ENCODE data around the gene CDCA3. TPM values are rescaled to one million over a fixed set of nuclear protein-coding genes. Genes with fewer than 3 reads are reported as not detected.
"Not testable (repeated sequence)": the region's sequence is repeated elsewhere in the genome, so short reads cannot be mapped to it uniquely, and the experiment has no call there.

Gene CDCA3
- total RNA-seq, 2 experiments from 2014 or later: 74.6 to 83.8 TPM

DNA sequence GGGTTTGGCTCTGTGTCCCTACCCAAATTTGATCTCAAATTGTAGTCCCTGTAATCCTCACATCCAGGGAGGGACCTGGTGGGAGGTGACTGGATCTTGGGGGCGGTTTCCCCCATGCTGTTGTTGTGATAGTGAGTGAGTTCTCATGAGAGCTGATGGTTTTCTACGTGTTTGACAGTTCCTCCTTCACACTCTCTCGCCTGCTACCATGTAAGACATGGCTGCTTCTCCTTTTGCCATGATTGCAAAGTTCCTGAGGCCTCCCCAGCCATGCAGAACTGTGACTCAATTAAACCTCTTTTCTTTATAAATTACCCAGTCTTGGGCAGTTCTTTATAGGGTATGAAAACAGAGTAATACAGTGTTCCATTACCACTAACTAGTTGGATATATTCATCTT is 43.2 kb upstream of the CDCA3 start:
- POLR2A ChIA-PET: interaction anchor here (1.5 to 2.4 kb wide), 2 partner anchors 10 to 18 kb away, joined by 6 to 7 read pairs; partner anchors contain the start of gene LRRC23
- H3K9me3 Mint-ChIP-seq: no peaks in the 10 kb centered on the region
- intact Hi-C loops (cut with micrococcal nuclease): no loop called here
- no peak overlapping the region for H3K27ac Mint-ChIP-seq
- H3K4me1 Mint-ChIP-seq (ENCODE audit: low read depth): peaks cover 16% of the 10 kb centered on the region
- CTCF ChIA-PET: no interaction called here
- H3K36me3 Mint-ChIP-seq (ENCODE audit: low read depth): peaks cover 2% of the 10 kb centered on the region
- H3K4me3 Mint-ChIP-seq: no peak overlapping the region
- ATAC-seq (no peak), DNase-seq (no peak)
- TF ChIP-seq, protein P1, sequence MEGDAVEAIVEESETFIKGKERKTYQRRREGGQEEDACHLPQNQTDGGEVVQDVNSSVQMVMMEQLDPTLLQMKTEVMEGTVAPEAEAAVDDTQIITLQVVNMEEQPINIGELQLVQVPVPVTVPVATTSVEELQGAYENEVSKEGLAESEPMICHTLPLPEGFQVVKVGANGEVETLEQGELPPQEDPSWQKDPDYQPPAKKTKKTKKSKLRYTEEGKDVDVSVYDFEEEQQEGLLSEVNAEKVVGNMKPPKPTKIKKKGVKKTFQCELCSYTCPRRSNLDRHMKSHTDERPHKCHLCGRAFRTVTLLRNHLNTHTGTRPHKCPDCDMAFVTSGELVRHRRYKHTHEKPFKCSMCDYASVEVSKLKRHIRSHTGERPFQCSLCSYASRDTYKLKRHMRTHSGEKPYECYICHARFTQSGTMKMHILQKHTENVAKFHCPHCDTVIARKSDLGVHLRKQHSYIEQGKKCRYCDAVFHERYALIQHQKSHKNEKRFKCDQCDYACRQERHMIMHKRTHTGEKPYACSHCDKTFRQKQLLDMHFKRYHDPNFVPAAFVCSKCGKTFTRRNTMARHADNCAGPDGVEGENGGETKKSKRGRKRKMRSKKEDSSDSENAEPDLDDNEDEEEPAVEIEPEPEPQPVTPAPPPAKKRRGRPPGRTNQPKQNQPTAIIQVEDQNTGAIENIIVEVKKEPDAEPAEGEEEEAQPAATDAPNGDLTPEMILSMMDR (IDR thresholded peaks at IDR 0.05): no peak
- H3K27me3 Mint-ChIP-seq: no peaks in the 10 kb centered on the region

DNA sequence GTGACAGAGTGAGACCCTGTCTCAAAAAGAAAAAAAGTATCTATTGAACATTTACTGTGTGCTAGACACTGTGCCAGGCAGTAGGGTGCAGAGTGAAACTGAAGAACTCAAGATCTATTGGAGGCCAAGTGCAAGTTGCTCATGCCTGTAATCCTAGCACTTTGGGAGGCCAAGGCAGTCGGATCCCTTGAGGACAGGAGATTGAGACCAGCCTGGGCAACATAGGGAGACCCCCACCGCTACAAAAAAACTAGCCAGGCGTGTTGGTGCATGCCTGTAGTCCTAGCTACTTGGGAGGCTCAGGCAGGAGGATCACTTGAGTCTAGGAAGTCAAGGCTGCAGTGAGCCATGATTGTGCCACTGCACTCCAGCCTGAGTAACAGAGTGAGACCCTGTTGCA is 41.6 kb upstream of the CDCA3 start:
- H3K27ac Mint-ChIP-seq: peak overlapping the region; percentile 59
- H3K9me3 Mint-ChIP-seq; H3K36me3 Mint-ChIP-seq (ENCODE audit: low read depth); ATAC-seq; H3K27me3 Mint-ChIP-seq; intact Hi-C loops (cut with micrococcal nuclease); DNase-seq: not testable (repeated sequence)
- peak overlapping the region; percentile 73 for H3K4me3 Mint-ChIP-seq
- H3K4me1 Mint-ChIP-seq (ENCODE audit: low read depth): peaks cover 16% of the 10 kb centered on the region
- POLR2A ChIA-PET: interaction anchor here (1.4 to 2.4 kb wide), 4 partner anchors 12 to 25 kb away, joined by 4 to 15 read pairs (median 9); partner anchors contain the start of genes LRRC23 and SPSB2
- CTCF ChIA-PET: interaction anchor here (2.1 to 2.8 kb wide), 6 partner anchors 10 to 45 kb away, joined by 6 to 41 read pairs (median 22); partner anchors contain the start of genes ENO2, LRRC23 and SPSB2

DNA sequence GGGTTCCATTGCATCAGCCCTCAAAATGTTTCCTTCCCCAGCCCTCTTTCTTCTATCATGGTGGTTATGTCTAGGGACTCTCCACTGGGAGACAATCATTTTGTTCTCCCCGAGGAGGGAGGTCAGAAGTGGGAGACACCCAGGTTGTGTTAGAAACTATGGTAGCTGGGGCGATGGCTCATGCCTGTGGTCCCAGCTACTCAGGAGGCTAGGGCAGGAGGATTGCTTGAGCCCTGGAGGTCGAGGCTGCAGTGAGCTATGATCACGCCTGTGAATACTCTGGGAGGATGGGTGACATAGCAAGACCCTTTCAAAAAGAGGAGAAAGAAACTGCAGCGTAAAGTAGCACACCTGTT is 40.5 kb upstream of the CDCA3 start:
- Mint-ChIP-seq H3K4me3 (peak overlapping the region; percentile 73), H3K27me3 (no peaks in the 10 kb centered on the region), H3K4me1 (ENCODE audit: low read depth) (peaks cover 16% of the 10 kb centered on the region), H3K36me3 (ENCODE audit: low read depth) (peaks cover 2% of the 10 kb centered on the region), H3K9me3 (no peaks in the 10 kb centered on the region), H3K27ac (peak overlapping the region; percentile 83)
- TF ChIP-seq, protein P1 (IDR thresholded peaks at IDR 0.05): no peak
- DNase-seq: peak; percentile 31
- peak; percentile 6 for ATAC-seq
- intact Hi-C loops (cut with micrococcal nuclease): no loop called here
- CTCF ChIA-PET: interaction anchor here (0.6 to 2.8 kb wide), 29 partner anchors 7 to 218 kb away, joined by 3 to 41 read pairs (median 5); partner anchors contain the start of genes CDCA3, ENO2, LRRC23 and PTMS
- POLR2A ChIA-PET: interaction anchor here (0.8 to 2.3 kb wide), 20 partner anchors 11 to 131 kb away, joined by 3 to 15 read pairs (median 4); partner anchors contain the start of genes C12orf57, LRRC23, RNU7-1 and SPSB2

DNA sequence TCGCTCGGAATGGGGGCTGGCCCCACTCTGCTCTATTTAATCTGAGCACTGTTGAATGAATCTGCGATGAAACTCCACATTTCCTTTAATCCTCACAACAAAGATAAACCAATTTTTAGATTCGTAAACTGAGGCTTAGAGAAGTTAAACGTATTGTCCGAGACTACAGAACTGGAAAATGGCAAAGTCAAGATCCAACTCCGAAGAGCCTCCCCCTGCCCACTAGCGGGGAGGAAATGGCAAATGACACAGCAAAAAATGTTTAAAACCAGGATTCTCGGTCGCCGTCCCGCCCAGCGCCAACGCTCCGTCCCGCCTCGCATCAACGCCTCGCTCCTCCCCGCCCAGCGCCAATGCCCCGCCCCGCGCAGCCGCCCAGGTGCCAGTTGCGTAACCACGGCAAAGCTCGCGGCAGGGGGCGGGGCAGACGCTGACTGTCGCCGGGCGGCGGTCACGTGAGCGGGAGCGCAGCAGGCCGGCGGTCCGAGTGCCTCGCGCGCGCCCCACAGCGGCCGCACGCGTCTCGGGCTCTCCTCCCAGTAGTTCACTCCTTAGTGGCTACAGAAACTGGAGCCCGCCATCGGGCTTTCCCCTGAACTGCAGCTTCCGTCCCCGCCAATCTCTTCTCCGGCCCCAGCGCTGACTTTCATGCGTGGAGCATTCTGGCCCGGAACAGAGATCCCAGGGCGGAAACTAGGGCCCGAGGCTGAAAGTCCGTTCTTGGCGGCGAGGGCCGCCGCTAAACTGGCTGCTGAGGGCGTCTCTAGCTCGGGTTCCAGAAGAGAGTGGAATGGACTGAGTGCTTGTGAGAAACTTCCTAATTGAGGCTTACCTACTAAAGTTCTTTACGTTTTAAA is 39.9 kb upstream of the CDCA3 start:
- peaks cover 2% of the 10 kb centered on the region for H3K36me3 Mint-ChIP-seq (ENCODE audit: low read depth)
- no peaks in the 10 kb centered on the region for H3K9me3 Mint-ChIP-seq
- TF ChIP-seq, protein P1 (IDR thresholded peaks at IDR 0.05): peak; percentile 81
- ChIA-PET POLR2A (interaction anchor here (0.6 to 2.3 kb wide), 23 partner anchors 8 to 131 kb away, joined by 3 to 15 read pairs (median 4); partner anchors contain the start of genes C12orf57, LRRC23, RNU7-1 and SPSB2), CTCF (interaction anchor here (0.6 to 2.8 kb wide), 31 partner anchors 8 to 219 kb away, joined by 3 to 41 read pairs (median 5); partner anchors contain the start of genes CDCA3, ENO2, LRRC23 and PTMS)
- peaks cover 16% of the 10 kb centered on the region for H3K4me1 Mint-ChIP-seq (ENCODE audit: low read depth)
- no peaks in the 10 kb centered on the region for H3K27me3 Mint-ChIP-seq
- intact Hi-C loops (cut with micrococcal nuclease): no loop called here
- peak; percentile 95 for ATAC-seq
- peak overlapping the region; percentile 73 for H3K4me3 Mint-ChIP-seq
- peak overlapping the region; percentile 91 for H3K27ac Mint-ChIP-seq
- DNase-seq: peak; percentile 99

DNA sequence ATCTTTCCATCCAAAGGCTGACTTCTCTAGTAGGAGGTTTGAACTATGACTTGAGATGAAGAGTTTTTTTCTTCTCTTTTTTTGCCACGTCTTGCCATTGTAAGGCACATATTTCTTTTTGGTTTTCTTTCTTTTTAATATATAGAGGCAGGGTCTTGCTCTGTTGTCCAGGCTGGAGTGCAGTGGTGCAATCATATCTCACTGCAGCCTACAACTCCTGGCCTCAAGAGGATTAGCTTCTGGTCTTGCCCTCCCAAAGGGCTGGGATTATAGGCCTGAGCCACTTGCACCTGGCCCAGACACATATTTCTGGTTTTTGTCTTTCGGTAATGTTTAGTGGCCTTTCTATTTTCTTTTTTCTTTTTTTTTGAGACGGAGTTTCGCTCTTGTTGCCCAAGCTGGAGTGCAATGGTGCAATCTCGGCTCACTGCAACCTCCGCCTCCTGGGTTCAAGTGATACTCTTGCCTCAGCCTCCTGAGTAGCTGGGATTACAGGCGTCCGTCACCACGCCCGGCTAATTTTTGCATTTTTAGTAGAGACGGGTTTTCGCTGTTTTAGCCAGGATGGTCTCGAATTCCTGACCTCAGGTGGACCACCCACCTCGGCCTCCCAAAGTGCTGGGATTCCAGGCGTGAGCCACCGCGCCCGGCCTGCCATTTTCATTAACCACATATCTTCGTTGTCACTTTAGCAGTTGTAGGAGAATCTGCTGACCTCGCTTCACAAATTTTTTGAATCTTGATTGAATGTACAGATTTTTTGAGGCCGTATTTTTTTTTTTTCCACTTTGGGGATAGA is 38.9 kb upstream of the CDCA3 start:
- DNase-seq; CTCF ChIA-PET; H3K36me3 Mint-ChIP-seq (ENCODE audit: low read depth); H3K27me3 Mint-ChIP-seq; ATAC-seq; H3K9me3 Mint-ChIP-seq; intact Hi-C loops (cut with micrococcal nuclease): not testable (repeated sequence)
- H3K4me1 Mint-ChIP-seq (ENCODE audit: low read depth): peaks cover 16% of the 10 kb centered on the region
- POLR2A ChIA-PET: interaction anchor here (1.4 kb wide), 1 partner anchor 18 kb away, joined by 5 read pairs; no protein-coding TSS in a partner anchor
- H3K27ac Mint-ChIP-seq: peak overlapping the region; percentile 91
- H3K4me3 Mint-ChIP-seq: peak overlapping the region; percentile 73

DNA sequence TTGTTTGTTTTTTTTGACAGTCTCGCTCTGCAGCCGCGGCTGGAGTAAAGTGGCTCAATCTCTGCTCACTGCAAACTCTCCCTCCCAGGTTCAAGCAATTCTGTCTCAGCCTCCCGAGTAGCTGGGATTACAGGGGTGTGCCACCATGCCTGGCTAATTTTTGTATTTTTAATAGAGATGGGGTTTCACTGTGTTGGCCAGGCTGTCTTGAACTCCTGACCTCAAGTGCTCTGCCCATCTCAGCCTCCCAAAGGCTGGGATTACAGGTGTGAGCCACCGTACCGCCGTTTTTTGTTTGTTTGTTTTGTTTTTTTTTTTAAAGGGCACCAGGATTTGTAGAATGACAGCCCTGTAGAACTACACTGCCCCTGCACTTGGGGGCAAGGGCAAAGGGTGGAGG is 37.7 kb upstream of the CDCA3 start:
- H3K9me3 Mint-ChIP-seq; CTCF ChIA-PET; H3K27me3 Mint-ChIP-seq; ATAC-seq; H3K36me3 Mint-ChIP-seq (ENCODE audit: low read depth); H3K27ac Mint-ChIP-seq; DNase-seq; intact Hi-C loops (cut with micrococcal nuclease); H3K4me3 Mint-ChIP-seq: not testable (repeated sequence)
- H3K4me1 Mint-ChIP-seq (ENCODE audit: low read depth): peaks cover 16% of the 10 kb centered on the region
- POLR2A ChIA-PET: interaction anchor here (1.4 kb wide), 1 partner anchor 17 kb away, joined by 5 read pairs; no protein-coding TSS in a partner anchor

Data from activated CD8-positive, alpha-beta T cell treated with anti-CD3 and anti-CD28 coated beads for 36 hours (primary cell).